Tibial nerve (tissue), 3 donors: Measurements from ENCODE around the gene DEPP1.

ENCODE experiments used
- POLR2A ChIP-seq, 2 donors: fragments of 450-650 bp; IDR thresholded peaks; one replicate each; pipeline ENCODE4 v1.6.1; 2017; ENCODE audit warnings: antibody characterized with exemption in 2 of 2, mild to moderate bottlenecking in 2 of 2, moderate library complexity in 2 of 2
- TF ChIP-seq, protein P1 (sequence below), 5 experiments: fragments of 200-600 bp in 3 of 5; fragments of 450-650 bp in 2 of 5; sonication (generic) in 3 of 5; IDR thresholded peaks; one replicate each; pipeline ENCODE4 v1.5.1; 2016 to 2019; ENCODE audit warnings: antibody characterized with exemption in 5 of 5, mild to moderate bottlenecking in 3 of 5, moderate library complexity in 2 of 5

DNA sequence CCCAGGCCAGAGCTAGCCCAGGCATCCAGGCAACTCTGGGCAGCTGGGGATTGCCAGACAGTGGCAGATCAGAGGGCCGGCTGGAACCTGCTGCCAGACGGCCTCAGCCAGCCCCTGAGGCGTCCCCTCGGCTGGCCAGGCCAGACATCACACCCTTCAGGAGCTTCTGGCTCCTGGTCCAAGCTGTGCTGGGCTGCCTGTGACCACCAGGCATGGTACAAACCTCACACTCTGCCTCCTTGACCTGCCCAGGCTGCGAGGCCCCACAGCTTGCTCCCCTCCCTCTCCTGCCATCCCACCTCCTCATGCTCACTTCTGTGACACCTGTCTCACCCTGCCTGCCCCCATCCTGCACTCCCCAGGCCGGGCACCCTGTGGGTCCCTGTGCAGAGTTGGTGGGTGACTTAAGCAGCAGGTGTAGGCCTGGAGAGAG, 5.7 kb downstream of the DEPP1 start:
- TF ChIP-seq, protein P1, sequence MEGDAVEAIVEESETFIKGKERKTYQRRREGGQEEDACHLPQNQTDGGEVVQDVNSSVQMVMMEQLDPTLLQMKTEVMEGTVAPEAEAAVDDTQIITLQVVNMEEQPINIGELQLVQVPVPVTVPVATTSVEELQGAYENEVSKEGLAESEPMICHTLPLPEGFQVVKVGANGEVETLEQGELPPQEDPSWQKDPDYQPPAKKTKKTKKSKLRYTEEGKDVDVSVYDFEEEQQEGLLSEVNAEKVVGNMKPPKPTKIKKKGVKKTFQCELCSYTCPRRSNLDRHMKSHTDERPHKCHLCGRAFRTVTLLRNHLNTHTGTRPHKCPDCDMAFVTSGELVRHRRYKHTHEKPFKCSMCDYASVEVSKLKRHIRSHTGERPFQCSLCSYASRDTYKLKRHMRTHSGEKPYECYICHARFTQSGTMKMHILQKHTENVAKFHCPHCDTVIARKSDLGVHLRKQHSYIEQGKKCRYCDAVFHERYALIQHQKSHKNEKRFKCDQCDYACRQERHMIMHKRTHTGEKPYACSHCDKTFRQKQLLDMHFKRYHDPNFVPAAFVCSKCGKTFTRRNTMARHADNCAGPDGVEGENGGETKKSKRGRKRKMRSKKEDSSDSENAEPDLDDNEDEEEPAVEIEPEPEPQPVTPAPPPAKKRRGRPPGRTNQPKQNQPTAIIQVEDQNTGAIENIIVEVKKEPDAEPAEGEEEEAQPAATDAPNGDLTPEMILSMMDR (IDR thresholded peaks at IDR 0.05) = no peak
- TF ChIP-seq POLR2A (IDR thresholded peaks at IDR 0.05) = no peak
